Measurements from ENCODE around the gene RAPSN. TPM values are rescaled to one million over a fixed set of nuclear protein-coding genes. Genes with fewer than 3 reads are reported as not detected.

Gene RAPSN
- total and polyA plus RNA-seq, 2 donors (not counting 3 experiments of a cell fraction or from before 2014, with no cell fraction given), result 0.18 to 1.6 TPM

DNA sequence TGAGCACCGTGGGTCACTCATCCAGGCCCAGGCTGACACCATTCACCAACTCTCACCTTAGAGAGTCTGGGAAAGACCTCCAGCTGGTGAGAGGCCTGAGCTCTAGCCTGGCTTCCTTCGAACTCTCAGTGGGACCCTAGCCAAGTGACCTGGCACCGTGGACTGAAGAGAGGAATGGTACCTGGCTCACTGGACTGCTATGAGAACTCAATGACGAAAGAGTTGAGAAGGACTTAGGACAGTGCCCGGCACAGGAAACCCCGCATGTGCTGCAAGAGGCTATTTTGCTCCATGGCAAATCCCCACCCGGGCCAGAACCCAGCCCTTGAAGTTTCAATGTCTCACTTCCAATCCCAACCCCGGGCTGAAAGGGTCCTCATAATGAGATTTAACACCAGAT, 605 bp upstream of the RAPSN start:
- FAIRE-seq, result no peak
- CTCF ChIA-PET, result interaction anchor here (1.2 kb wide), 1 partner anchor 17 kb away, joined by 3 read pairs; no protein-coding TSS in a partner anchor

DNA sequence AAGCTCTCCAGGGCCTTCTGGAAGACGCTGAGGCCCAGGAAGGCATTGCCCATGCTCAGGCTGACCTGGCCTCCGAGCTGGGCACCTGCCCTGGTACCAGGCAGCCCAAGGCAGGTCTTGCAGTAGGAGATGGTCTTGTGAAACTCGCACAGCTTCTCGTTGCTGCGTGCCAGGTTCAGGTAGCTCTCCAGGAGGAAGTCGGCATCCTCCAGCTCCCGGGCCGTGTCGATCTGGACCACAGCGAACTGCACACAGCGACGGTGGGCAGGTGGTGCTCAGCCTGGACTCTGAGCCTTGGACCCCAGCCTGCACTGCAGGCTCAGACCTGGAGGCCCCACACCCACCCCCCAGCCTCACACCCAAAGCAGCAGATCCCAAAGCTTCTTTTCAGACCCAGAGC, 1.0 kb downstream of the RAPSN start:
- POLR2A ChIA-PET, result no interaction called here

More for the DNA sequence above, 605 bp upstream of the RAPSN start:
- Histone ChIP-seq H3K9me1 (replicated peaks; ENCODE audit: control insufficient read depth, extremely low read depth, insufficient read depth, low read length) (no peaks in the 10 kb centered on the region), H3K27me3 (ENCODE audit: control insufficient read depth in 2 of 2, insufficient read depth in 2 of 2, low read length in 2 of 2) (no peaks in the 10 kb centered on the region), H2AFZ (ENCODE audit: low read depth, low read length) (no peak overlapping the region), H3K4me1 (ENCODE audit: control insufficient read depth, extremely low read depth, insufficient read depth, low read length) (no peaks in the 10 kb centered on the region), H3K79me2 (ENCODE audit: control insufficient read depth, insufficient read depth, low read length) (no peaks in the 10 kb centered on the region), H4K20me1 (replicated peaks; ENCODE audit: control insufficient read depth, extremely low read depth, insufficient read depth, low read length) (no peaks in the 10 kb centered on the region), H3K4me2 (ENCODE audit: insufficient read depth, low read length) (no peak overlapping the region), H3K27ac (ENCODE audit: insufficient read depth, low read depth, low read length) (no peak overlapping the region), H3K4me3 (replicated peaks in 1 of 3; ENCODE audit: insufficient read depth in 1 of 3, low read depth in 1 of 3, low read length in 3 of 3) (no peak overlapping the region), H3K9me3 (replicated peaks; ENCODE audit: control insufficient read depth, insufficient read depth, low read length) (no peaks in the 10 kb centered on the region), H3K36me3 (ENCODE audit: control insufficient read depth in 2 of 2, extremely low read depth in 1 of 2, insufficient read depth in 2 of 2, low read length in 2 of 2) (peaks cover 0 to 2% of the 10 kb centered on the region in 2 experiments), H3K9ac (replicated peaks; ENCODE audit: extremely low read depth, insufficient read depth, low read length) (no peak overlapping the region)
- no peak for TF ChIP-seq JUN (IDR thresholded peaks at IDR 0.05; ENCODE audit: borderline replicate concordance, insufficient read depth, insufficient read length, low read depth)
- intact Hi-C loops (cut with micrococcal nuclease), result no loop called here
- no peak for DNase-seq (ENCODE audit: low read depth, low spot score)
- no TSS peak for BruUV-seq (replicated peaks)
- POLR2A ChIA-PET, result no interaction called here
- dilution Hi-C loops (cut with MboI; ENCODE audit: extremely low pct_ligation_motif_present, low sequenced_read_pairs), result no loop called here

More for the DNA sequence above, 1.0 kb downstream of the RAPSN start:
- dilution Hi-C loops (cut with MboI; ENCODE audit: extremely low pct_ligation_motif_present, low sequenced_read_pairs) (no loop called here), intact Hi-C loops (cut with micrococcal nuclease) (no loop called here)
- Histone ChIP-seq H3K9me1 (replicated peaks; ENCODE audit: control insufficient read depth, extremely low read depth, insufficient read depth, low read length) (no peaks in the 10 kb centered on the region), H3K9ac (replicated peaks; ENCODE audit: extremely low read depth, insufficient read depth, low read length) (no peak overlapping the region), H3K27ac (ENCODE audit: insufficient read depth, low read depth, low read length) (no peak overlapping the region), H3K36me3 (ENCODE audit: control insufficient read depth in 2 of 2, extremely low read depth in 1 of 2, insufficient read depth in 2 of 2, low read length in 2 of 2) (peaks cover 0 to 2% of the 10 kb centered on the region in 2 experiments), H3K4me1 (ENCODE audit: control insufficient read depth, extremely low read depth, insufficient read depth, low read length) (no peaks in the 10 kb centered on the region), H3K9me3 (replicated peaks; ENCODE audit: control insufficient read depth, insufficient read depth, low read length) (no peaks in the 10 kb centered on the region), H3K4me2 (ENCODE audit: insufficient read depth, low read length) (no peak overlapping the region), H4K20me1 (replicated peaks; ENCODE audit: control insufficient read depth, extremely low read depth, insufficient read depth, low read length) (no peaks in the 10 kb centered on the region), H3K27me3 (ENCODE audit: control insufficient read depth in 2 of 2, insufficient read depth in 2 of 2, low read length in 2 of 2) (no peaks in the 10 kb centered on the region), H3K4me3 (replicated peaks in 1 of 3; ENCODE audit: insufficient read depth in 1 of 3, low read depth in 1 of 3, low read length in 3 of 3) (no peak overlapping the region), H3K79me2 (ENCODE audit: control insufficient read depth, insufficient read depth, low read length) (no peaks in the 10 kb centered on the region), H2AFZ (ENCODE audit: low read depth, low read length) (no peak overlapping the region)
- no peak for FAIRE-seq
- DNase-seq (ENCODE audit: low read depth, low spot score), result no peak
- CTCF ChIA-PET, result interaction anchor here (0.6 to 0.9 kb wide), 2 partner anchors 74 to 75 kb away, joined by 3 to 5 read pairs; no protein-coding TSS in a partner anchor
- no TSS peak for BruUV-seq (replicated peaks)
- no peak for TF ChIP-seq EZH2 (IDR thresholded peaks at IDR 0.05; ENCODE audit: borderline replicate concordance, low read depth, low read length, severe bottlenecking)
- no peak for TF ChIP-seq FOS (IDR thresholded peaks at IDR 0.05; ENCODE audit: borderline replicate concordance, insufficient read depth, low read length)
- TF ChIP-seq JUN (IDR thresholded peaks at IDR 0.05; ENCODE audit: borderline replicate concordance, insufficient read depth, insufficient read length, low read depth), result no peak
- TF ChIP-seq, protein P1, sequence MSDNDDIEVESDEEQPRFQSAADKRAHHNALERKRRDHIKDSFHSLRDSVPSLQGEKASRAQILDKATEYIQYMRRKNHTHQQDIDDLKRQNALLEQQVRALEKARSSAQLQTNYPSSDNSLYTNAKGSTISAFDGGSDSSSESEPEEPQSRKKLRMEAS (IDR thresholded peaks at IDR 0.05; ENCODE audit: insufficient read depth, insufficient read length), result no peak
- TF ChIP-seq, protein P2, sequence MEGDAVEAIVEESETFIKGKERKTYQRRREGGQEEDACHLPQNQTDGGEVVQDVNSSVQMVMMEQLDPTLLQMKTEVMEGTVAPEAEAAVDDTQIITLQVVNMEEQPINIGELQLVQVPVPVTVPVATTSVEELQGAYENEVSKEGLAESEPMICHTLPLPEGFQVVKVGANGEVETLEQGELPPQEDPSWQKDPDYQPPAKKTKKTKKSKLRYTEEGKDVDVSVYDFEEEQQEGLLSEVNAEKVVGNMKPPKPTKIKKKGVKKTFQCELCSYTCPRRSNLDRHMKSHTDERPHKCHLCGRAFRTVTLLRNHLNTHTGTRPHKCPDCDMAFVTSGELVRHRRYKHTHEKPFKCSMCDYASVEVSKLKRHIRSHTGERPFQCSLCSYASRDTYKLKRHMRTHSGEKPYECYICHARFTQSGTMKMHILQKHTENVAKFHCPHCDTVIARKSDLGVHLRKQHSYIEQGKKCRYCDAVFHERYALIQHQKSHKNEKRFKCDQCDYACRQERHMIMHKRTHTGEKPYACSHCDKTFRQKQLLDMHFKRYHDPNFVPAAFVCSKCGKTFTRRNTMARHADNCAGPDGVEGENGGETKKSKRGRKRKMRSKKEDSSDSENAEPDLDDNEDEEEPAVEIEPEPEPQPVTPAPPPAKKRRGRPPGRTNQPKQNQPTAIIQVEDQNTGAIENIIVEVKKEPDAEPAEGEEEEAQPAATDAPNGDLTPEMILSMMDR (IDR thresholded peaks at IDR 0.05; ENCODE audit: extremely low read depth in 1 of 2, insufficient read depth in 1 of 2, low read depth in 1 of 2, low read length in 2 of 2), result no peak
- no peak for TF ChIP-seq MYC (IDR thresholded peaks at IDR 0.05; ENCODE audit: low read depth, low read length)
- no peak for TF ChIP-seq POLR2AphosphoS5 (IDR thresholded peaks at IDR 0.05; ENCODE audit: insufficient read depth, low read depth, low read length)
- no peak for TF ChIP-seq GATA2 (IDR thresholded peaks at IDR 0.05; ENCODE audit: insufficient read depth, insufficient read length, low read depth, low read length)
- TF ChIP-seq POLR2A (IDR thresholded peaks at IDR 0.05; ENCODE audit: low read depth, low read length), result no peak

Data from endothelial cell of umbilical vein (primary cell).